Neural progenitor cell (in vitro differentiated cells): Measurements from ENCODE around the gene CRB3.

Experiments used
- CTCF ChIP-seq: fragments of 200-600 bp; sonication (generic); IDR thresholded peaks from 2 replicates; pipeline ENCODE4 v1.5.1; 2017; ENCODE audit warnings: antibody characterized with exemption, mild to moderate bottlenecking
- EZH2 ChIP-seq: fragments of 200-600 bp; sonication (generic); IDR thresholded peaks from 2 replicates; pipeline ENCODE4 v1.6.1; 2017; ENCODE audit warnings: antibody characterized with exemption, mild to moderate bottlenecking, moderate library complexity
- EZH2phosphoT487 ChIP-seq: fragments of 200-600 bp; sonication (generic); IDR thresholded peaks from 2 replicates; pipeline ENCODE4 v1.6.1; 2017; ENCODE audit warnings: antibody characterized with exemption

- TF ChIP-seq EZH2phosphoT487 (no peak), CTCF (no peak), EZH2 (no peak)
These were observed 935 bp downstream of the CRB3 start for GRCh38 chr19:6465006-6465405.
